UCSD-AML1 (cell line): ENCODE measurements around the gene SYNGR4.

Experiments
- DNase-seq: peaks from one replicate; lab custom pipeline; 2025; ENCODE audit not compliant: unreplicated experiment; lab: John Stamatoyannopoulos, UW

Gene SYNGR4

DNA sequence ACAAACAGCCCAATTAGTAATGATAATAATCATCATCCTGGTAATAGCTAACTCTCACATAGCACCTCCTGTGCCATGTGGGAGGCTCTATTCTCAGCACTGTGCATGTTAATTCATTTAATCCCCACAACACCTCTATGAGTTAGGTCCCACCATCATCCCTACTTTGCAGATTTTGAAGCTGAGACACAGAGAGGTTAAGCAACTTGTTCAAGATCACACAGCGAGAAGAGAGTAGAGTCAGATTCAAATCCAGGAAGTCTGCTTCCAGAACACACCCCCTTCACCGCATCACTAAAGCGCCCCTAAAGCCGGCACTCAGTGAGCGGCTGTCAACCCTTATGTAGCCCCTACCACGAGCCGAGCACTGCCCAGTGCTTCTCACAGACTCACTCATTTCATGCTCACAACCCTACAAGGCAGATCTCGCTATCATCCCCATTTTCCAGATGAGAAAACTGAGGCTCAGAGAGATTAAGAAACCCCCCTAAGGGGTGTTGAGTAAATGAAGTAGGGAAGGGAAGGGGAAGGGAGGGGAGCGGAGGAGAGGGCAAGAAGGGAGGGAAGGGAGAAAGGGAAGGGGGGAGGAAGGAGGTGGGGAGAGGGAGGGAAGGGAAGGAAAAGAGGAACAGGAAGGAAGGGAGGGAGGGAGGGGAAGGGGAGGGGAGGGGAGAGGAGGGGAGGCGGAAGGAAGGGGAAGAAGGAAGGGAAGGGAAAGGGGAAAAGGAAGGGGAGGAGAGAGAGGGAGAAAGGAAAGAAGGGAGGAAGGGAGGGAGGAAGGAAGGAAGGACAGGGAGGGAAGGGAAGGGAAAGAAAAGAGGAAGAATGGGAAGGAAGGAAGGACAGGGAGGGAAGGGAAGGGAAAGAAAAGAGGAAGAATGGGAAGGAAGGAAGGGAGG, 22.4 kb upstream of the SYNGR4 start:
- DNase-seq: no peak

DNA sequence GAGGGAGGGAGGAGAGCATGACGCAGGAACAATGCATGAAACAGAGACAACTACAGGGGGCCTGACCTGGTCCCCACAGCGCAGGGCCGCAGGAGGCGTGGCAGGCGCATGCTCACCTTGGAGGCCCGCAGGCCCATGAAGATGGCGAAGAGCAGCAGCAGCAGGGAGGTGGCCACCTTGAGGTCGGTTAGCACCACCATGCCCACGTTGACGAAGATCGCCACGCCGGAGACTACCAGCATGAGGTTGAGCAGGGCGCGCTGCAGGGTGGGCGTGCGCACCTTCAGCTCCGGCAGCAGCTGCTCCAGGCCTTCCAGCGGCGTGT, 21.8 kb upstream of the SYNGR4 start:
- no peak for DNase-seq

DNA sequence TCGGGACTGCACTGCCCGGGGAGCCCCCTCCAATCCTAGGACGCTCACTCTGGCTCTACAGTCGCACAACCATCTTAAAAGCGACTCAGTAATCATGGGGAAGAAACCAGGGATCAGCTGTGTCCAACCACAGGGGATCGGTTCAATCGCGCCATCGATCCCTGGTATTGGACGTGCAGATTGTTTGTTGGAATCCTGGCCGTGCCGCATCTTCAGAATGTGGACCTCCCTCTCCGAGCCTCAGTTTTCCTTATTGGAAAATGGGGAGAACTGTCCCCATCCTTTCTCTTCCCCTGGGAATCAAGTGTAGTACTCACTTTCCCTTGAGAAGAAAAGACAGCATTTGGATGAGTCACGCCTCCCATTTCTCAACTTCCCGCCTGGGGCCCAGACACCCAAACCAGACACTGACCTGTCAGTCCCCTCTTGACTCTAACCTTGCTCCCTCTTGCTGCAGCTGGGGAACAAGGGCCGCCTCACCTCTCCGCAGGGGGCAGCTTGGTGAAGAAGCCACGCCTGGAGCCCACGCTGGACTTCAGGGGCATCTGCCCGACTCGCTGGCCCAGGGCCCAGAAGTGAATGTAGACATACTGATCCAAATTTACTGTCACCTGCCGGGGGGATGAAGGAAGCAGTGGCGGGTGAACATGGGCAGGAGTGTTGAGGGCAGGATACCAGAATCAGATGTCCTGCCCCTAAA, 21.2 kb upstream of the SYNGR4 start:
- no peak for DNase-seq

DNA sequence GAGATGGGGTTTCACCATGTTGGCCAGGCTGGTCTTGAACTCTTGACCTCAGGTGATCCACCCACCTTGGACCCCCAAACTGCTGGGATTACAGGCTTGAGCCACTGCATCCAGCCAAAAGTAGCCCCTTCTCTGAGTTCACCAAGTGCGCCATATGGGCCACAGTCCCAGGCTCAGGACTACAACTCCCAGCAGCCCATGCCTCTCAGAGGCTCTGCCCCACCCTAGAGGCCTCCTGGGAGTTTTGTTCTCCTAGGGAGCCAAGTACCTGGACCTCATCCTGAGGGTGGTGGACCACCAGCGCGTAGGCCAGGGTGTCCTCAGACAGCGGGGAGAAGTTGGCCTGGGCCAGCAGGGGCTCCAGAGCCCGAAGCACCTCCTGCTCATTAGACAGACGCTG, 19.3 kb upstream of the SYNGR4 start:
- DNase-seq: no peak

DNA sequence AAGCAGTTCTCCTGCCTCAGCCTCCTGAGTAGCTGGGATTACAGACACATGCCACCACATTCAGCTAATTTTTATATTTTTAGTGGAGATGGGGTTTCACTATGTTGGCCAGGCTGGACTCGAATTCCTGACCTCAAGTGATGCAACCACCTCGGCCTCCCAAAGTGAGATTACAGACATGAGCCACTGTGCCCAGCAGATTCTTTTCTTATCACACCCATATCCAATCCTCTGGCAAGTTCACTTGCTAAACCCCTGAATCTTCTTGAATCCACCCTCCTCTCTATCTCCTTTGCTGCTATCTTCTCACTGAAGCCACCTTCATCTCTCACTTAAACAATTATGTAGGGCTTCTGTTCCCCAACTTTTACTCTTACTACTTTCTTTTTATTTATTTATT, 18.0 kb upstream of the SYNGR4 start:
- no peak for DNase-seq

DNA sequence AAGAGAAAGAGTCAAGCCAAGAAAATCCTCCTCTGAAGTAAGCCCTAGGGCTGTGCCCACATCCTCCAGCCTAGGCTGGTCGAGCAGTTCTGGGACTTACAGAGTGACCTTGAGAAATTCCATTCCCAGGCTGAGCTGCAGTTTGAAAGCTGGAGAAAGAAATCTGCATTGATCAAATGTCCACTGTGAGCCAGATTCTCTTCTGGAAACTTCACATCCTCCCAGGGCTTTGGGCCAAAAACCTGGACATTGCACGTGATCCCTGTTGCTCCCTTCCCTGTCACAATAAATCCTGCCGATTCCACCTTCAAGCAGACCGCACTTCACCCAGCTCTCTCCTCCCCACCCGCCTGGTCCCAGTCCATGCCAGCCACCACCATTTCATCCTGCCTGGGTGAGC, 16.1 kb upstream of the SYNGR4 start:
- DNase-seq: no peak

DNA sequence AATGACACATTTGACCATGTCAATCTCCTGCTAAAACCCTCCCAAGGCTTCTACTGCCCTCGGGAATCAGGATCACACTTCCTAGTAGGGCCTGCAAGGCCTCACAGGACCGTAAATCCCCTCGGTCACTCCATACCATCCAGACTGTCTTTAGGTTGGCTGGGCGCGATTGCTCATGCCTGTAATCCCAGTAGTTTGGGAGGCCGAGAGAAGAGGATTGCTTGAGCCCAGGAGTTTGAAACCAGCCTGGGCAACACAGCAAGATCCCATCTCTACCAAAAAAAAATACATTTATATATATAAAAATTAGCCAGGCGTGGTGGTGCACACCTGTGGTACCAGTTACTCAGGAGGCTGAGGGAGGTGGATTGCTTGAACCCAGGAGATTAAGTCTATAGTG, 15.4 kb upstream of the SYNGR4 start:
- no peak for DNase-seq

DNA sequence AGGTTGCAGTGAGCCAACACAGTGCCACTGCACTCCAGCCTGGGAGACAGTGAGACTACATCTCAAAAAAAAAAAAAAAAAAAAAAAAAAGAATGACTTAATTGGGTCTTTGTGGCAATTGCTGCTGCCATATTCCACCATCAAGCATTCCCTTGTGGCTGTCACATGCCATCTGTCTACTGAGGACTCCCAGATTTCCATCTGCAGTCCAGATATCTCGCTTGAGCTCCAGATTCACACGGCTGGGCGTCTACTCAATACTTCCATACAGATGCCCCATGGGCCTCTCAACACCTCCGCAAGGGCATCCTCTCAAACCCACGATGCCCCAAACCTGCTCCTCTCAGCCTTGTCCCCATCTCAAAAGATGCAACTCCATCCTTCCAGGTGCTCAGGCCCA, 13.3 kb upstream of the SYNGR4 start:
- no peak for DNase-seq

DNA sequence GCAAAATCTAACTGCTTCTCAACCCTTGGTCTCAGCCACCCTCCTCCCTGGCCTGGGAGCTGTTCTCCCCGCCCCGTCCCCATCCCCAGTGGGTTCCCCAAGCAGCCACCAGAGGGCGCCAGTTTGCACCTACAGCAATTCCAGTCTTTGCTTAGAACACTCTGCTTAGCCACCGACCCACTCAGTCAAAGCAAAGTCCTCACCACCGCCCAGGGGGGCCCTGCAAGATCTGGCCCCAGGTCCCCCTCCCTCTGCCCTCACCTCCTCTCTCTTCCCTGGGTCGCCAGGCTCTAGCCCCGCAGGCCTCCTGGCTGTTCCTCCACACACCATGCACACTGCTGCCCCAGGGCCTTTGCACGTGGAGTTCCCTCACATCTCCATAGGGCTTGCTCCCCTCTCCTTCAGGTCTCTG, 12.8 kb upstream of the SYNGR4 start:
- DNase-seq: peak; percentile 75

DNA sequence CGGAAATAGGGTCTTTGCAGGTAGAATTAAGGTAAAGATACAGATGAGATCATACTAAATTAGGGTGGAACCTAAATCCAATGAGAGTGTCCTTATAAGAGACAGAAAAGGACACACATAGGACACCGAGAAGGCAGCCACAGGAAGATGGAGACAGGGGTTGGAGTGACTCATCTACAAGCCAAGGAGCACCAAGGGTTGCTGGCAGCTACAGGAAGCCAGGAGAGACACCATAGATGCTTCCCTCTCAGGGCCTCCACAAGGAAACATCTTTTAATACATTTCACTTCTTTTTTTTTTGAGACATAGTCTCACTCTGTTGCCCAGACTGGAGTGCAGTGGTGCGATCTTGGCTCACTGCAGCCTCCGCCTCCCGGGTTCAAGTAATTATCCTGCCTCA, 10.5 kb upstream of the SYNGR4 start:
- DNase-seq: no peak

DNA sequence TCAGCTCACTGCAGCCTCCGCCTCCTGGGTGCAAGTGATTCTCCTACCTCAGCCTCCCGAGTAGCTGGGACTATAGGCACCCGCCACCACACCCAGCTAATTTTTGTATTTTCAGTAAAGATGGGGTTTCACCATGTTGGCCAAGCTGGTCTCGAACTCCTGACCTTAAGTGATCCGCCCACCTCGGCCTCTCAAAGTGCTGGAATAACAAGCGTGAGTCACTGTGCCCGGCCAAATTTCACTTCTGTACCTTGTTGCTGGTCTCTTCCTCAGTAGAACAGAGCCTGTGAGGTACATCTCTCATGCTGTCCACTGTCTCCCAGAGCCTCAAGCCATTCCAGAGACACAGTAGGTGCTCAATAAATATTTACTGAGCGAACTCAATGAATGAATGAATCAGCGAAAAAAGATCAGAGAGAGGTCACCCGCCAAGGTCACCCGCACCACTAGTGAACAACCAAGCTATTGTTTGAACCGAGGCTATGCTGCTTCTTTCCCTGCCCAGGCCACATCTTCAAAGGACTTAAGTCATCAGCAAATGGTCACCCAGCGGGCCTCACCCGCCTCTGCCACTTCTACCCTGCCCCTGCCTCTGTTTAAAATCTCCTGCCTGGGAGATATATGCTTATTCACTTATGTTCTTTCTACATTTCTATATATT, 9.7 kb upstream of the SYNGR4 start:
- no peak for DNase-seq

DNA sequence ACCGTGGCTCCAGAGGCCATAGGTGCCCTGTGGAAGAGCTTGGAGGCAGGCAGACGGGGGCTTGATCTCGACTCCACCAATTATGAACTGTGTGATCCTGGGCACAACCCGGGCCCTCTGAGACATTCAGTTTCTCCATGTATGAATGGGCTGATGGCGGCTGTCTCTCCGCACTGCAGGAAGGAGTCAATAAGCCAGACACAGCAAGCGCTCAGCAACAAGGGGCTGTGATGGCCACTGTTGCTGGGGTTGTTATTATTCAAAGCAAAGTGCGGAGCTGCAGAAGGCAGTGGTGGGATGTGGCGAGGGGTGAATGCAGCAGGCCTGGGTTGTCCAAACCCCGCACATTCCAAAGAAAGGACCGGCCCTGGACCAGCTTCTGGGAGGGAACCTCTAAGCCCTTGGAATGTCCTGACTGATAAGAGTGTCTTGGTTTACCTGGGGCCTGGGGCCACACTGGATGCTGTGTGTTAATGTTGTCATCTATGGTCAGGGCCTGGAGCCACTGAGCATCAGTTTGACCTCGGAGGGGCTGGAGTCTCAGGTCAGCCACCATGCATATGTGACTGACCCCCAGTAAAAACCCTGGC, 8.7 kb upstream of the SYNGR4 start:
- DNase-seq: no peak

DNA sequence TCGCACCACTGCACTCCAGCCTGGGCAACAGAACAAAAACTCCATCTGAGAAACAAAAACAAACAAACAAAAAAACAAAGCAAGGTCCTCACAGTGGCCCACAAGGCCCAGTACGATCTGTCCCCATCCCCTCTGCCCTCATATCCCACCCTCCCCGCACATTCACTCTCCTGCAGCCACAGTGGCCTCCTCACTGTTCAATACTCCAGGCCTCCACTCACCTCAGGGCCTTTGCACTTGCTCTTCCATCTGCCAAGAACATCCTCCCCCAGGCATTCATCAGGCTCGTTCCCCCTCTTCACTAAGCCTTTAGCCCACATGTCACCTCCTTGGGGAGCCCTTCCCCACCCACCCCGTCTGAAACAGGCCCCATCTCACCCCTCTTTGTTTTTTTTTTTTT, 5.0 kb upstream of the SYNGR4 start:
- no peak for DNase-seq

DNA sequence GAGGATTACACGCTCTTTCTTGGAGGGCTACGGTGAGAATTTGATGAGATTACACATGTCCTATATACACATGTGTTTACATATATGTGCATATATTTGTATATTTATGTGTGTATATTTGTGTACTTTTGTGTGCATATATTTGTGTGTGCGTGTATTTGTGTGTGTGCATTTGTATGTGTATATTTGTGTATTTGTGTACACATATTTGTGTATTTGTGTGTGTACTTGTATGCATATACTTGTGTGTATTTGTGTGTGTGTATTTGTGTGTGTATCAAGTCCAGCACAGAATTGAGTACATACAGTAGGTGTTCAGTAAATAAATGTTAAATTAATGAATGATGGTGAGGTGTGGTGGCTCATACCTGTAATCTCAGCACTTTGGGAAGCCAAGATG, 2.3 kb upstream of the SYNGR4 start:
- DNase-seq: no peak

DNA sequence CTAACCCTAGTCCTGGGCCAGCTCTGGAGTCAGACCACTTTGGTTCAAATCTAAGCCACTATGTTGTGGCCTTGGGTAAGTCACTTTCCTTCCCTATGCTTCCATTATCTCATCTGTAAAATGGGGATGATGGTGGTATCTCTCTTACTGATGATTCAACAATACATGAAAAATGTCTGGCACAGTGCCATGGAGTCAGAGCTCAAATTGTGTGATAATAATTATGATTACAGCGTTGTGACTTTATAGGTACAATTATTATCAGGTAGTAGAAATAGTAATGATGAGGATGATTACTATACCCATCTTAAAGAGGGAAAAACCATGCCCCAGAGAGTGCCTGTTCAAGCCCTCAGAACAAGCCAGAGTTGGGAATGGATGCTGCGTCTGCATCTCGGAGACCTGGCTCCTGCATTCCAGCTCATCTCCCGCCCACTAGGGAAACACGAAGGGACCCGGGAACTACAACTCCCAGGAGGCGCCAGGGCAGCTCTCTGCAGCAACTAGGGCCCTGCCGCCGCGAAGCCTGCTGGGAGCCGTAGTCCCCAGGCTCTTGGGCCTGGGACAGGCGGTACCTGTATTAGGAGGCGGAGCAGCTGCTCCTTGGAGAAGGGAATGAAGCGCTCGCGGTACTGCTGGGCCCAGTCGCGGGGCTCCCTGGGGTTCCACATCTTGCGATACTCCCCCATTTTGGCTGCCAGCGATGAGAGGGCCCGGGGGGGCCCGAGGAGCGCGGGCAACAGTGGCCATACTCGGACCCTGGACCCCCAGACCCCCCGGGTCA, 1.3 kb upstream of the SYNGR4 start:
- peak; percentile 91 for DNase-seq

DNA sequence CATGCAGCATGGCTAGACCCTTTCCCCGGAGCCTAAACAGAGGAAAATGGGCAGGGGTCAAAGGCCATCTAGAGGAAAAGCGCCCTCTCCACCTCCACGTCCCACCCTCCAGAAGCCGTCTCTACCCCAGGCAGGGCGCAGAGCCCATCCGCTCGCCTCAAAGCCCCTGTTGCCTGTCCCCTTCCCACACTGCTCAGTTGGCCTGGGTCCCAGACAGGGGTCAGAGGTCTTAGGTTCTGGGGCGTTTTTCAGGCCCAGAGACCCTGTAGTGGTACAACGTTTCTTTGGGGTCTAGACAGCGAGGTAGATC, 712 bp upstream of the SYNGR4 start:
- no peak for DNase-seq

DNA sequence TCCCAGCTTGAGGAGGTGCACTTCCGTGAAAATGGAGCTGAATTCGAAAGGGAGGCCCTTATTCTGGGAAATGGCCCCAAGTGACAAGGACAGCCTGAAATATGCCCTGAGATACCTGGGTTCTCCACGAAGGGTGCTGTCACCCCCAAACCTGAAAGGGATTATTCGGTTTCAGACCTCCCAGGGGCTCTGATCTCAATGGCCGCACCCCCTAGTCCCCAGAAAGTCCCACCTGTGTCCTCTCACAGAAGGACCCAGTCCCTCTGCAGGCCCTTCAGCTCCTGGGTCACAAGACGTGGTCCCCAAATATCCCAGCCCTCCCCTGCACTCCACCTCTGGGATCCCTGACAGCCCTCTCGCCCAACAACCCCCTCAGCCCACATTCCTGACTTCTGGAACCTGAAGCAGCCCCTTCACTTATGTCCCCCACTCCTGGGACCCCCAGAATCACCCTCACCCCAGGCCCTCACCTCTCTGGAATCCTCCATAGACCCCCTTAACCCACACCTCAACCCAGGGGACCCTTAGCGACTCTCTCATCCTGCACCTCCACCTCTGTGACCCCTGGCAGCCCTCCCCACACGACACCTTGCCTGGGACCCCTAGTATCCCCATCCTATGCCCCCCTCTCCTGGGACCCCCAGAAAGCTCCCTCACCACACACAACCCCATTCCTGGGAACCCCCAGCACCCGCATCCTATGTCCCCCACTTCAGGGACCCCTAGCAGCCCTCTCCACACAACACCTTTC, 606 bp downstream of the SYNGR4 start:
- DNase-seq: no peak

DNA sequence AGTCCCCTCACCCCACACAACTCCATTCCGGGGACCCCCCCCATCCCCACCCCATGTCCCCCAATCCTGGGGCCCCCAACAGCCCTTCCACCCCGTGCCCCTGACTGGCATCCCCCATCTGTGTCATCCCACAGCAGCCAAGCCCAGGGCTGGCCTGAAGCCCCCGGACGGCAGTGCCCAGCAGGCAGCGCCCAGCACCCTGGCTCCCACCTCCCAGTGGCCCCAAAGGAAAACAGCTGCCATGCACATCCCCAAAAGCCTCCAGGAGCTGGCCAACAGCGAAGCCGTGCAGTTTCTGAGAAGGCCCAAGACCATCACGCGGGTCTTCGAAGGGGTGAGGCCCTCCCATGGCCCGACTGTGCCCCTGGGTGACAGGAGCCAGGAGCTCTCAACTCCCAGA, 1.4 kb downstream of the SYNGR4 start:
- no peak for DNase-seq

DNA sequence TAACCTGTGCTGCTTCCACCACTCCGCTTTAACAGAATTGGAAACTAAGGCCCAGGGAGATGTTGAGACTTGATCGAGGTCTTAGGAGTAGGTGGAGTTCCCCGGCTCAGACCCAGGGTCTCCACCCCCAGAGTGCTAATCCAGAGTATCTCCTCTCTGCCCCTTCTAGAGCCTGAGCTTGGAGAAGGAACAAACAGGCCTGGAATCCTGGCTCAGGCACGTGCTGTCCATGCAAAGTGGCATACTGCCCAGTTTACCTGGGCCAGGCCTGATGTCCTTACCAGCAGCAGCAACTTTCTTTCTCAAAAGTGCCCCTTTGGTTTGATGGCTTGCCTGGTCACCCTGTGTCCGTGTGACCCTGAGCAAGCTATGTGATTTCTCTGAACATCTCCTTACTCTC, 3.7 kb downstream of the SYNGR4 start:
- DNase-seq: no peak

DNA sequence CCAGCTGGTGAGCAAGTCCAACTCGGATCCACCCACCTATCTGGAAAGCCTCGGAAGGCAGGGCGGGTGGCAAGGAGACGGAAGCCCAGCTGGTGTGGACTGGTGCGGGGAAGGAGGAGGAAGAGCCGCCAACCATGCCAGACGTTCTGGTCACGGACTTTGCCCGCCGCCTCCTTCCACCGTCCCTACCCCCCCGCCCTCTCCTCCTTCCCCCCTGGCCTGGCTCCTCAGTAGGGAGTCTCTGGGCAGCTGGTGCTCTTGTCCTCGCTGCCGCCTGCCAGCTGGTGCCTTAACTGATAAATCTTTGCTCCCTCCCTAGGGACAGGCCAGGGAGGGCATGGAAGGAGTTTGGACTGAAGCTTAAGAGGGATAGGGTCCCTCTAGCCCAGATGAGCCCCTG, 4.8 kb downstream of the SYNGR4 start:
- no peak for DNase-seq

DNA sequence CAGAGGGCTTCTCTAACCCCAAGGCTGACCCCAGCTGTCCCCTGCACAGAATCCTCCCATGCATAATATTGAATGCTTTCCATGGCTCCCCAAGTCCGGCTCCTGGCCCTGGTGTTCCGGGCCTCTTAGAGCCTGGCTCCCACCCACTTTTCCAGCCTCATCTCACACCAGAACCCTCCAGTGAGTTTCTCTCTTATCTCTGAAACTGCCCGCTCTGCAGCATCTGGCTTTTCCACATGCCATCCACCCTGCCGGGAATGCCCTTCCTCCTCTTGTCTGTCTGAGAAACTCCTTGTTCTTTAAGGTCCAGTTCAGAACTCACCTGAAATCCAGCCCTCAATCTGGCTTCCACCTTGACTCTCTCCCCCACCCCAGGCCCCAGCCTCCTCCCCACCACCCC, 6.8 kb downstream of the SYNGR4 start:
- no peak for DNase-seq
